ENCODE results near the gene LIMK2.
"Not testable (repeated sequence)": the region's sequence is repeated elsewhere in the genome, so short reads cannot be mapped to it uniquely, and the experiment has no call there.

Gene LIMK2

DNA sequence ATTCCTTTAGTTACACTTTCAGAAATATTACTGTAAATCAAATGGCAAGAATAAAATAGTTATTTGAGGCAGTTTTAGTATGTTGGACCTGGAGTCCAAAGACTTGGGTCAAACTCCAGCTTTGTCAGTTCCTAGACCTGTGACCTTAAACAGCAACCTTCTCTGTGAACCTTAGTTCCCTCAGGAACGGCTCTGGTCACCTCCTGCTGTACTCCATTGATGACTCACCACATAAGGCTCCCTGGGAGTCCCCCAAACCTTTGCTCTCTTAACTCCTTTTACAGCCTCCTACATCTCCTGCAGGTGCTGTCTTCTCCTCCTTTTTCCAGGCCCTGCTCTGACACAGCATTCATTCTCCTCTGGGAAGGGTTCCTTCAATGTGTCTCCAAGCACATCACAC, 29.1 kb downstream of the LIMK2 start:
- Histone ChIP-seq H3K9me3 (ENCODE audit: control insufficient read depth in 2 of 2, low read length in 2 of 2) (no peaks in the 10 kb centered on the region), H3K27me3 (ENCODE audit: control insufficient read depth in 2 of 2, insufficient read depth in 2 of 2, low read length in 2 of 2) (no peaks in the 10 kb centered on the region), H3K4me3 (ENCODE audit: low read length in 2 of 2) (no peak overlapping the region), H3K36me3 (ENCODE audit: control insufficient read depth in 2 of 2, insufficient read depth in 2 of 2, low read length in 2 of 2) (peaks cover 8 to 14% of the 10 kb centered on the region in 2 donors), H3K4me1 (ENCODE audit: control insufficient read depth in 2 of 2, insufficient read depth in 2 of 2, low read length in 2 of 2) (no peaks in the 10 kb centered on the region), H3K9ac (ENCODE audit: low read depth in 1 of 2, low read length in 2 of 2) (no peak overlapping the region), H3K27ac (ENCODE audit: low read depth in 2 of 2, low read length in 2 of 2) (no peak overlapping the region)

DNA sequence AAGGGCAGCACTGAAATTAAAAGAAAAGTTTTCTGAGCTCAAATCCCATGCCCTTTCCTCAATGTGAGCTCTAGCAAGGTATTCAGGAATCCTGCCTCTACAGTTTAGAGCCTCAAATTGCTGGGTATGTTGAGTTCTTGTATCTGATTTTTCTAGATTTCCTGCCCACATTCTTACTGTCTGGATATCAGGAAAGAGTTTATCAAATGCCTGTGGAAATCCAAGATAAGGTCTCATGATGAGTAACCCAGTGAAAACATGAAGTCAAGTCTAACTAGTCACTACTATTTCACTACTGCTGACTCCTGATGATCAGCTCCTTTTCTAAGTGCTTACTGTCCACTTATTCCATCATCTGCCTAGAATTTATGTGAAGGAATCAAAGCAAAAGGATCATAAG, 29.8 kb downstream of the LIMK2 start:
- Histone ChIP-seq H3K27ac (ENCODE audit: low read depth in 2 of 2, low read length in 2 of 2) (no peak overlapping the region), H3K36me3 (ENCODE audit: control insufficient read depth in 2 of 2, insufficient read depth in 2 of 2, low read length in 2 of 2) (peaks cover 8 to 14% of the 10 kb centered on the region in 2 donors), H3K4me1 (ENCODE audit: control insufficient read depth in 2 of 2, insufficient read depth in 2 of 2, low read length in 2 of 2) (peaks cover under 1 to 3% of the 10 kb centered on the region in 2 donors)

DNA sequence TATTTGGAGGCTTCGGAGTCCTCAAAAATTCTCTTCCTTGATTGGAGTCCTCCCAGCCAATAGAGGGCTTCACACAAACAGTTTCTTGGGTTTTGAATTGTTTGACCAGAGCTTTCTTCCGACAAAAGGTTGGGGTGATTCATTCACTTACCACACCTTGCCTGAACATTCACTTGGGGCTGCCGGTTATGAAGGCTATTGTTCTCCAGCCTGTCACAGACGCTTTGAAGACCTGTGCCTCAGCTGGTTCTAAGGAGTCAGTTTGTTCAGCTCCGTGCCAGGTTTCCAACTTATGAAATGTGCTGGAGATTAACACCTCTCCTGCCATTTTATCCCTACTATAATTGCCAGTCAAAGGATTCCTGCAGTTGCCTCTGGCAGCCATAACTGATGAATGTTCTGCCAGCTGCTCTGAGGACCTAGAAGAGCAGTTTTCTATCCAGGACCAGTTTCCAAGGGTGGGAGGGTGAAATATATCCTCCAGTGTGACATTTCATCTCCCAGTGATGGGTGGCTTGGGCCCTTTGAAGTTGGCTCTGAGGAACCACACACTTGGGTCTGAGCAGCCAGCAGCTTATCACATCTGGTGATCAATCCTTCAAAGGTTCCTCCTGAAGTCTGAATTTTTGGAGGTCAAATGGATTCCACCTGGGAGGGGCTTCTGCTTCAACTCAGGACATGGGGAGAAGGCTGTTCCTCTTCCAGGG, 31.4 kb downstream of the LIMK2 start:
- Histone ChIP-seq H3K9me3 (ENCODE audit: control insufficient read depth in 2 of 2, low read length in 2 of 2) (no peaks in the 10 kb centered on the region), H3K27me3 (ENCODE audit: control insufficient read depth in 2 of 2, insufficient read depth in 2 of 2, low read length in 2 of 2) (no peaks in the 10 kb centered on the region), H3K9ac (ENCODE audit: low read depth in 1 of 2, low read length in 2 of 2) (no peak overlapping the region), H3K36me3 (ENCODE audit: control insufficient read depth in 2 of 2, insufficient read depth in 2 of 2, low read length in 2 of 2) (peaks cover 8 to 24% of the 10 kb centered on the region in 2 donors), H3K27ac (ENCODE audit: low read depth in 2 of 2, low read length in 2 of 2) (no peak overlapping the region), H3K4me1 (ENCODE audit: control insufficient read depth in 2 of 2, insufficient read depth in 2 of 2, low read length in 2 of 2) (peaks cover 15 to 18% of the 10 kb centered on the region in 2 donors), H3K4me3 (ENCODE audit: low read length in 2 of 2) (no peak overlapping the region)

More for the DNA sequence above, 29.8 kb downstream of the LIMK2 start:
- Histone ChIP-seq H3K9ac (ENCODE audit: low read depth in 1 of 2, low read length in 2 of 2) (no peak overlapping the region), H3K27me3 (ENCODE audit: control insufficient read depth in 2 of 2, insufficient read depth in 2 of 2, low read length in 2 of 2) (no peaks in the 10 kb centered on the region), H3K9me3 (ENCODE audit: control insufficient read depth in 2 of 2, low read length in 2 of 2) (no peaks in the 10 kb centered on the region), H3K4me3 (ENCODE audit: low read length in 2 of 2) (no peak overlapping the region)

DNA sequence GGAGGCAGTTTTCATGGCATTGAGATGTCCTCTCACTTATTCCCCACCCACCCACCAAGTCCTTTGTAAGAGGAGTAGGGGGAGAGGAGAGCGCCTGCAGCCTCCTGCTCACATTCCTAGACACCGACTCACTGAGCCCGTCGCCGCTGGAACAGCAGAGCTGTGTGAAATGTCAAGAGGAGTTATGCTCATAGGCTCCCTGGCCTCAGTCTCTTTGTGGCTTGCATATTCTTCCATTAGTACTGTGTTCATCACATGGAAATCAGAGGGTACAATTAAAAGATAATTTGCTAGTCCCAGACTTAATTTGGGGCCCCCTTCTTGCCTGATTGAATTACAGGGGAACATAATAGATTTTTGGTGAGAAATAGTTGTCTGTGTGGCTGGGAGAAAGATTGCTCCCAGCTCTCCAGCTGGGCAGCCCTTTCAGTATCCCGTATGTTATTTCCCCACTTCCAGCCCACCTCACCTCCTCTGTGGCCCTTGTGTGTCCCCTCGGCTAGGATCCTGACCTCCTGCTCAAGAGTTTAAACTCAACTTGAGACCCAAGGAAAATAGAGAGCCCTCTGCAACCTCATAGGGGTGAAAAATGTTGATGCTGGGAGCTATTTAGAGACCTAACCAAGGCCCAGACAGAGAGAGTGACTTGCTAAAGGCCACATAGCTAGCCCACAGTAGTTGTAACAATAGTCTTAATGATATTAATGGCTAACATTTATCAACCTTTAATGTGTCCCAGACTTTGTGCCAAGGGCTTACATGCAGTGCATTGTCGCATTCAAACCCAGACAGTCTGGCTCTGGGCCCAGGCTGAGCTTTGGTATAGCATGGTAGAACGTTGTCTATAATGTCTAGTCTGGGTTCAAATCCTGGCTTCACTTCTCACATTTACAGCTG, 32.2 kb downstream of the LIMK2 start:
- no peaks in the 10 kb centered on the region for H3K27me3 ChIP-seq (ENCODE audit: control insufficient read depth in 2 of 2, insufficient read depth in 2 of 2, low read length in 2 of 2)
- H3K4me3 ChIP-seq (ENCODE audit: low read length in 2 of 2), result no peak overlapping the region
- H3K36me3 ChIP-seq (ENCODE audit: control insufficient read depth in 2 of 2, insufficient read depth in 2 of 2, low read length in 2 of 2), result peaks cover 7 to 31% of the 10 kb centered on the region in 2 donors
- H3K9me3 ChIP-seq (ENCODE audit: control insufficient read depth in 2 of 2, low read length in 2 of 2), result no peaks in the 10 kb centered on the region
- H3K27ac ChIP-seq (ENCODE audit: low read depth in 2 of 2, low read length in 2 of 2), result no peak overlapping the region
- H3K9ac ChIP-seq (ENCODE audit: low read depth in 1 of 2, low read length in 2 of 2), result no peak overlapping the region
- peaks cover 15 to 23% of the 10 kb centered on the region in 2 donors for H3K4me1 ChIP-seq (ENCODE audit: control insufficient read depth in 2 of 2, insufficient read depth in 2 of 2, low read length in 2 of 2)

DNA sequence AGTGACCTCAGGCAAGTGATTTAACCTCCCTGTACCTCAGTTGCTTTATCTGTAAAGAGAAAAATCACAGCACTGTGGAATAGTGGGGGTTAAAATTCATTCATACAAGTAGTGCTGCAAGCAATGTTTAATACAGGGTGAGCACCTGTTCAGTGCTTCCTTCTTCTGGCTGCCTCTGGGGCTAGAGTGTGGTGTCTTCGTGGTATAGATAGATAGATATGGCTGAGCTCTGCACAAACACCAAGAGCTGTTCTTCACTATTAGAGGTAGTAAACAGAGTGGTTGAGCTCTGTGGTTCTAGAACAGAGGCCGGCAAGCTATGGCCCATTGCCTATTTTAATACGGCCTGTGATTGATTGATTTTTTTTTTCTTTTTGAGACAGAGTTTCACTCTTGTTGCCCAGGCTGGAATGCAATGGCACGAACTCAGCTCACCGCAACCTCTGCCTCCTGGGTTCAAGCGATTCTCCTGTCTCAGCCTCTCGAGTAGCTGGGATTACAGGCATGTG, 32.9 kb downstream of the LIMK2 start:
- H3K27me3 ChIP-seq (ENCODE audit: control insufficient read depth in 2 of 2, insufficient read depth in 2 of 2, low read length in 2 of 2), result no peaks in the 10 kb centered on the region
- H3K27ac ChIP-seq (ENCODE audit: low read depth in 2 of 2, low read length in 2 of 2), result no peak overlapping the region
- no peaks in the 10 kb centered on the region for H3K9me3 ChIP-seq (ENCODE audit: control insufficient read depth in 2 of 2, low read length in 2 of 2)
- no peak overlapping the region for H3K4me3 ChIP-seq (ENCODE audit: low read length in 2 of 2)
- H3K9ac ChIP-seq (ENCODE audit: low read depth in 1 of 2, low read length in 2 of 2), result no peak overlapping the region
- H3K36me3 ChIP-seq (ENCODE audit: control insufficient read depth in 2 of 2, insufficient read depth in 2 of 2, low read length in 2 of 2), result peaks cover 12 to 33% of the 10 kb centered on the region in 2 donors
- peaks cover 15 to 26% of the 10 kb centered on the region in 2 donors for H3K4me1 ChIP-seq (ENCODE audit: control insufficient read depth in 2 of 2, insufficient read depth in 2 of 2, low read length in 2 of 2)

DNA sequence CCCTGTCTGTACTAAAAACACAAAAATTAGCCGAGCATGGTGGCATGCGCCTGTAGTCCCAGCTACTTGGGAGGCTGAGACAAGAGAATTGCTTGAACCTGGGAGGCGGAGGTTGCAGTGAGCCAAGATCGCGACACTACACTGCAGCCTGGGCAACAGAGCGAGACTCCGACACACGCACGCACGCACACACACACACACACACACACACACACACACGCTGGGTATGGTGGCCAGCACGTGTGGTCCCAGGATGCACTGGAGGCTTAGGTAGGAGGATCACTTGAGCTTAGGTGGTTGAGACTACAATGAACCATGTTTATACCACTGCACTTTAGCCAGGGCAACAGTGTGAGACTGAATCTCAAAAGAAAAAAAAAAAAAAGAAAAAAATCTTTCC, 33.9 kb downstream of the LIMK2 start:
- not testable (repeated sequence) for H3K9ac ChIP-seq (ENCODE audit: low read depth in 1 of 2, low read length in 2 of 2); H3K27me3 ChIP-seq (ENCODE audit: control insufficient read depth in 2 of 2, insufficient read depth in 2 of 2, low read length in 2 of 2); H3K4me3 ChIP-seq (ENCODE audit: low read length in 2 of 2); H3K27ac ChIP-seq (ENCODE audit: low read depth in 2 of 2, low read length in 2 of 2); H3K9me3 ChIP-seq (ENCODE audit: control insufficient read depth in 2 of 2, low read length in 2 of 2)
- Histone ChIP-seq H3K36me3 (ENCODE audit: control insufficient read depth in 2 of 2, insufficient read depth in 2 of 2, low read length in 2 of 2) (peaks cover 12 to 36% of the 10 kb centered on the region in 2 donors), H3K4me1 (ENCODE audit: control insufficient read depth in 2 of 2, insufficient read depth in 2 of 2, low read length in 2 of 2) (peaks cover 21 to 35% of the 10 kb centered on the region in 2 donors)

DNA sequence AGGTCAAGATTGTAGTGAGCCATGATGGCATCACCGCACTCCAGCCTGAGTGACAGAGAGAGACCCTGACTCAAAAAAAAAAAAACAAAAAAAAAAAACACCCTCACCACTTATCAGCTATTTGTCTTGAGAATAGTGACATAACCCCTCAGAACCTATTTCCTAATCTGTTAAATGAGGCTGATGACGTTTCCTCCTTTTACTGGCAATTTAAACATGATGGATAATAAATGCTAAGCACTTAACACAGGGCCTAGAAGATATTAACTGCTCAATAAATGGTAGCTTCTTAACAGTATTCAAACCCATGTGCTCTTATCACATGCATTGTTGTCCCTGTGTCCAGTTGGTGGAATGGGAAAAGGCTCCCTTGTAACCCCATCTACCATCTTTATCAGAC, 34.6 kb downstream of the LIMK2 start:
- H3K9ac ChIP-seq (ENCODE audit: low read depth in 1 of 2, low read length in 2 of 2), result no peak overlapping the region
- peaks cover 21 to 39% of the 10 kb centered on the region in 2 donors for H3K4me1 ChIP-seq (ENCODE audit: control insufficient read depth in 2 of 2, insufficient read depth in 2 of 2, low read length in 2 of 2)
- H3K27me3 ChIP-seq (ENCODE audit: control insufficient read depth in 2 of 2, insufficient read depth in 2 of 2, low read length in 2 of 2), result no peaks in the 10 kb centered on the region
- no peak overlapping the region for H3K4me3 ChIP-seq (ENCODE audit: low read length in 2 of 2)
- H3K27ac ChIP-seq (ENCODE audit: low read depth in 2 of 2, low read length in 2 of 2), result no peak overlapping the region
- peaks cover 12 to 35% of the 10 kb centered on the region in 2 donors for H3K36me3 ChIP-seq (ENCODE audit: control insufficient read depth in 2 of 2, insufficient read depth in 2 of 2, low read length in 2 of 2)
- H3K9me3 ChIP-seq (ENCODE audit: control insufficient read depth in 2 of 2, low read length in 2 of 2), result no peaks in the 10 kb centered on the region

DNA sequence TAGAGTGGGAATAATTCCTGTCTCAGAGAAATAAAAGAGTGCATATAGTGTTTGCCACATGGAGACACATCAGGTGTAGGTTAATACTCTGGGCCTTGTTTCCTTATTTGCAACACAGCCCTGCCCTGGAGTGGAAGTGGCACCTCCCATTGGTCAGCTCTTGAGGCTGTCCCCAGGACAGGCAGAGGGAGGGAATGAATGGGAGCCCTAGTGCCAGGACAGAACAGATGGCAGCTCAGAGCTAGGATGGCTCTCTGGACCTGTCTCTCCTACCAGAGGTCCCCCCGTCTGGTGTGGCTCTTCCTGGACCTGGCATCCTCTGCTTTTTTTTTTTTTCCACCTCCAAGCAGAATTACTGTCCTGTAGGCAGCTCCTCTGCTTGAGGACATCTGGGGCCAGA, 35.6 kb downstream of the LIMK2 start:
- Histone ChIP-seq H3K4me3 (ENCODE audit: low read length in 2 of 2) (peak overlapping the region; percentile 3 to 45), H3K9ac (ENCODE audit: low read depth in 1 of 2, low read length in 2 of 2) (no peak overlapping the region), H3K9me3 (ENCODE audit: control insufficient read depth in 2 of 2, low read length in 2 of 2) (no peaks in the 10 kb centered on the region), H3K36me3 (ENCODE audit: control insufficient read depth in 2 of 2, insufficient read depth in 2 of 2, low read length in 2 of 2) (peaks cover 15 to 35% of the 10 kb centered on the region in 2 donors), H3K4me1 (ENCODE audit: control insufficient read depth in 2 of 2, insufficient read depth in 2 of 2, low read length in 2 of 2) (peaks cover 21 to 39% of the 10 kb centered on the region in 2 donors), H3K27ac (ENCODE audit: low read depth in 2 of 2, low read length in 2 of 2) (no peak overlapping the region), H3K27me3 (ENCODE audit: control insufficient read depth in 2 of 2, insufficient read depth in 2 of 2, low read length in 2 of 2) (no peaks in the 10 kb centered on the region)

DNA sequence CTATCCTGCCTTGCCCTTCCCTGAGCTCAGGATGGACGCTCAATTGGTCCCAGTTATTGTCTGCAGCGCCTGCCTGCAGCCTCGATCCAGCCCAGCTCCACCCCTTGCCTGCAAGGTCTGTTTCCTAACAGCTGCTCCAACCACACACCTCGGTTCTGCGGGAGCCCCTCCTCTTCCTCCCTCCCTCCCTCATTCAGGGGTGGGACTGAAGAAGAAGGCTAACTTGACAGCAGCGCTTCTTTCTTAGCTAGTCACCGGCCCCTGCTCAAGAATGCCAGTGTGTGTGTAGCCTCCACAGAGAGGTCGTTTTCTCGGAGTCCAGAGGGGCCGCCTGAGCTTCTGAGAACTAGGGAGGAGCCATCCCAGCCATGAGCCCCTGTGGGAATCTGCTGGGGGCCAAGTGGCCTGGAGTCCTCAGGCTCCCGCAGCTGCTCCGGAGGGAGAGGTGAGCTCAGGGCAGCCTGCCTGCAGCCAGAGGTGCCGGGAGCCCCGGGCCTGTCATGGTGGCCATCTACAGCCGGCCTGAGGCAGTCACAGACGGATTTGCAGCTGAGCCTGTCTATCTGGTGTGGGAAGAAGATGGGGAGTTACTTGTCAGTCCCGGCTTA, 36.1 kb downstream of the LIMK2 start:
- no peak overlapping the region for H3K27ac ChIP-seq (ENCODE audit: low read depth in 2 of 2, low read length in 2 of 2)
- H3K4me1 ChIP-seq (ENCODE audit: control insufficient read depth in 2 of 2, insufficient read depth in 2 of 2, low read length in 2 of 2), result peaks cover 22 to 43% of the 10 kb centered on the region in 2 donors
- peak overlapping the region; percentile 31 to 45 for H3K4me3 ChIP-seq (ENCODE audit: low read length in 2 of 2)

More for the DNA sequence above, 36.1 kb downstream of the LIMK2 start:
- Histone ChIP-seq H3K36me3 (ENCODE audit: control insufficient read depth in 2 of 2, insufficient read depth in 2 of 2, low read length in 2 of 2) (peaks cover 15 to 37% of the 10 kb centered on the region in 2 donors), H3K9ac (ENCODE audit: low read depth in 1 of 2, low read length in 2 of 2) (peak overlapping the region in 1 of 2 donors; percentile 16), H3K27me3 (ENCODE audit: control insufficient read depth in 2 of 2, insufficient read depth in 2 of 2, low read length in 2 of 2) (no peaks in the 10 kb centered on the region), H3K9me3 (ENCODE audit: control insufficient read depth in 2 of 2, low read length in 2 of 2) (no peaks in the 10 kb centered on the region)

Measured in mucosa of rectum (tissue), 2 donors.